GM23338 (cell line): Measurements from ENCODE around the gene TLCD3B. TPM values are rescaled to one million over a fixed set of nuclear protein-coding genes. Genes with fewer than 3 reads are reported as not detected.

Source experiments
- ATAC-seq: fragments of 200-7000 bp; cut with Tn5 transposase; 3 replicates; pipeline ENCODE4 v1.9.1; 2020
- DNase-seq: peaks from one replicate; pipeline ENCODE4 v3.0.0-alpha.2; 2015; ENCODE audit warnings: low spot score
- H2AFZ ChIP-seq: fragments of 200-600 bp; sonication (generic); 2 replicates; pipeline ENCODE4 v1.8.0; 2016; ENCODE audit warnings: antibody characterized with exemption, mild to moderate bottlenecking, moderate library complexity
- H3F3A ChIP-seq: fragments of 200-600 bp; sonication (generic); replicated peaks from 2 replicates; pipeline ENCODE4 v1.8.0; 2017; ENCODE audit warnings: antibody characterized with exemption, mixed run types, low read depth
- H3K27ac ChIP-seq: fragments of 200-600 bp; sonication (generic); 2 replicates; pipeline ENCODE4 v1.6.1; 2016; ENCODE audit warnings: low read depth
- H3K27me3 ChIP-seq: fragments of 200-600 bp; sonication (generic); 2 replicates; pipeline ENCODE4 v1.8.0; 2016; ENCODE audit warnings: mild to moderate bottlenecking, mixed run types, moderate library complexity; ENCODE audit not compliant: insufficient read depth
- H3K36me3 ChIP-seq: fragments of 200-600 bp; sonication (generic); 2 replicates; pipeline ENCODE4 v1.8.0; 2016; ENCODE audit warnings: mild to moderate bottlenecking; ENCODE audit not compliant: insufficient read depth
- H3K4me1 ChIP-seq: fragments of 200-600 bp; sonication (generic); 2 replicates; pipeline ENCODE4 v1.8.0; 2016; ENCODE audit warnings: mild to moderate bottlenecking, moderate library complexity; ENCODE audit not compliant: insufficient read depth
- H3K4me2 ChIP-seq: fragments of 200-600 bp; sonication (generic); 2 replicates; pipeline ENCODE4 v1.7.1; 2017; ENCODE audit warnings: mixed run types
- H3K4me3 ChIP-seq: fragments of 200-600 bp; sonication (generic); 2 replicates; pipeline ENCODE4 v1.6.1; 2016; ENCODE audit warnings: mixed run types
- H3K79me2 ChIP-seq: fragments of 200-600 bp; sonication (generic); replicated peaks from 2 replicates; pipeline ENCODE4 v1.8.0; 2017; ENCODE audit warnings: mild to moderate bottlenecking; ENCODE audit not compliant: insufficient read depth
- H3K9me2 ChIP-seq: fragments of 200-600 bp; sonication (generic); 2 replicates; pipeline ENCODE4 v1.8.0; 2017; ENCODE audit not compliant: insufficient read depth
- H4K20me1 ChIP-seq: fragments of 200-600 bp; sonication (generic); replicated peaks from 2 replicates; pipeline ENCODE4 v1.8.0; 2017; ENCODE audit warnings: mild to moderate bottlenecking; ENCODE audit not compliant: insufficient read depth
- H3K27ac Mint-ChIP-seq: 2 replicates; pipeline ENCODE4 v1.8.0; 2020; ENCODE audit warnings: inconsistent platforms, mild to moderate bottlenecking, moderate library complexity, mixed read lengths
- H3K27me3 Mint-ChIP-seq: 3 replicates; pipeline ENCODE4 v1.8.0; 2022; ENCODE audit warnings: low read depth, mild to moderate bottlenecking, moderate library complexity, mixed read lengths, inconsistent platforms; ENCODE audit not compliant: insufficient read depth, poor library complexity
- H3K36me3 Mint-ChIP-seq: 3 replicates; pipeline ENCODE4 v1.8.0; 2021; ENCODE audit warnings: low read depth, mild to moderate bottlenecking, inconsistent platforms, moderate library complexity, mixed read lengths
- H3K4me1 Mint-ChIP-seq: 3 replicates; pipeline ENCODE4 v1.8.0; 2020; ENCODE audit warnings: mild to moderate bottlenecking, inconsistent platforms, mixed read lengths
- H3K4me3 Mint-ChIP-seq: 3 replicates; pipeline ENCODE4 v1.8.0; 2021; ENCODE audit warnings: moderate library complexity, mild to moderate bottlenecking, inconsistent platforms, mixed read lengths
- H3K9me3 Mint-ChIP-seq: 3 replicates; pipeline ENCODE4 v1.8.0; 2020; ENCODE audit warnings: moderate library complexity, mild to moderate bottlenecking, inconsistent platforms, mixed read lengths
- CREB1 ChIP-seq: fragments of 250-450 bp; sonication (Bioruptor Pico); IDR thresholded peaks from 2 replicates; pipeline ENCODE4 v1.5.0; 2020; ENCODE audit warnings: low read depth, mild to moderate bottlenecking, moderate library complexity
- CTCF ChIP-seq, 2 experiments: fragments of 200-600 bp in 1 of 2; sonication (generic) in 1 of 2; conservative IDR thresholded peaks; 2 replicates each; pipeline versions ENCODE4 v1.5.1 to v1.6.1; 2016 to 2017; ENCODE audit warnings: antibody characterized with exemption in 2 of 2, low read depth in 2 of 2, mild to moderate bottlenecking in 2 of 2, moderate library complexity in 1 of 2
- EZH2 ChIP-seq: fragments of 200-600 bp; sonication (generic); IDR thresholded peaks from one replicate; pipeline ENCODE4 v1.8.0; 2017; ENCODE audit warnings: antibody characterized with exemption, mild to moderate bottlenecking, low read depth; ENCODE audit not compliant: unreplicated experiment
- EZH2phosphoT487 ChIP-seq: fragments of 200-600 bp; sonication (generic); IDR thresholded peaks from one replicate; pipeline ENCODE4 v1.8.1; 2018; ENCODE audit warnings: antibody characterized with exemption; ENCODE audit not compliant: unreplicated experiment
- JUNB ChIP-seq: IDR thresholded peaks from one replicate; pipeline ENCODE4 v1.6.1; 2016; ENCODE audit warnings: antibody characterized with exemption; ENCODE audit not compliant: unreplicated experiment
- NANOG ChIP-seq: IDR thresholded peaks from 2 replicates; pipeline ENCODE4 v1.6.1; 2016; ENCODE audit warnings: antibody characterized with exemption, borderline replicate concordance
- POLR2AphosphoS5 ChIP-seq: IDR thresholded peaks from 2 replicates; pipeline ENCODE4 v1.6.1; 2016; ENCODE audit warnings: antibody characterized with exemption, low read depth
- REST ChIP-seq: IDR thresholded peaks from one replicate; pipeline ENCODE4 v1.6.1; 2018; ENCODE audit warnings: antibody characterized with exemption; ENCODE audit not compliant: unreplicated experiment
- STAT1 ChIP-seq: IDR thresholded peaks from one replicate; pipeline ENCODE4 v1.6.1; 2016; ENCODE audit warnings: antibody characterized with exemption; ENCODE audit not compliant: unreplicated experiment
- ZNF114 ChIP-seq: fragments of 250-450 bp; sonication (Bioruptor Pico); IDR thresholded peaks from 2 replicates; pipeline ENCODE4 v1.5.0; 2020; ENCODE audit warnings: mild to moderate bottlenecking, moderate library complexity
- ZNF331 ChIP-seq: fragments of 250-450 bp; sonication (Bioruptor Pico); IDR thresholded peaks from 2 replicates; pipeline ENCODE4 v1.5.0; 2020; ENCODE audit warnings: low read depth, mild to moderate bottlenecking, moderate library complexity
- ZNF462 ChIP-seq: fragments of 250-450 bp; sonication (Bioruptor Pico); IDR thresholded peaks from 2 replicates; pipeline ENCODE4 v1.5.0; 2020; ENCODE audit warnings: mild to moderate bottlenecking, moderate library complexity
- polyA plus RNA-seq: library from polyadenylated mRNA; unstranded; fragments of >200 nt; fragmentation: Nextera tagmentation; extraction: Ambion mirVana; gene quantifications from 2 replicates; pipeline ENCODE4 v1.2.1, GENCODE V29; 2016
- total RNA-seq: library from RNA; depleted of rRNA; stranded (reverse); fragments of >200 nt; shearing (Covaris generic); gene quantifications from 2 replicates; pipeline ENCODE4 v1.2.3, GENCODE V29; 2014
- TF ChIP-seq, protein P1 (sequence below): IDR thresholded peaks from 2 replicates; pipeline ENCODE4 v1.6.1; 2016; ENCODE audit warnings: antibody characterized with exemption

The TLCD3B gene
- total and polyA plus RNA-seq, 2 experiments from 2014 or later = 14.2 to 37.4 TPM

- H3K27me3 Mint-ChIP-seq = peaks cover 13% of the 10 kb centered on the region
- H4K20me1 ChIP-seq = no peaks in the 10 kb centered on the region; the same call in 1 of the 2 replicates
- no peak overlapping the region for H2AFZ ChIP-seq
- no peak overlapping the region for H3K4me3 ChIP-seq
- H3K4me1 ChIP-seq = peaks cover 15% of the 10 kb centered on the region
- H3K9me2 ChIP-seq = no peaks in the 10 kb centered on the region
- ATAC-seq = no peak
- H3K27ac Mint-ChIP-seq = no peak overlapping the region
- TF ChIP-seq POLR2AphosphoS5 (no peak), CTCF (conservative IDR thresholded peaks at IDR 0.05; ENCODE audit: low read depth in 2 of 2) (no peak), NANOG (no peak), REST (no peak), EZH2 (no peak), CREB1 (CRISPR knock-in tag) (no peak), EZH2phosphoT487 (no peak), ZNF331 (CRISPR knock-in tag) (no peak), STAT1 (no peak), JUNB (no peak), ZNF114 (CRISPR knock-in tag) (no peak), ZNF462 (CRISPR knock-in tag) (no peak)
- TF ChIP-seq, protein P1, sequence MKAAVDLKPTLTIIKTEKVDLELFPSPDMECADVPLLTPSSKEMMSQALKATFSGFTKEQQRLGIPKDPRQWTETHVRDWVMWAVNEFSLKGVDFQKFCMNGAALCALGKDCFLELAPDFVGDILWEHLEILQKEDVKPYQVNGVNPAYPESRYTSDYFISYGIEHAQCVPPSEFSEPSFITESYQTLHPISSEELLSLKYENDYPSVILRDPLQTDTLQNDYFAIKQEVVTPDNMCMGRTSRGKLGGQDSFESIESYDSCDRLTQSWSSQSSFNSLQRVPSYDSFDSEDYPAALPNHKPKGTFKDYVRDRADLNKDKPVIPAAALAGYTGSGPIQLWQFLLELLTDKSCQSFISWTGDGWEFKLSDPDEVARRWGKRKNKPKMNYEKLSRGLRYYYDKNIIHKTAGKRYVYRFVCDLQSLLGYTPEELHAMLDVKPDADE = no peak
- no peaks in the 10 kb centered on the region; the same call in 2 of the 3 replicates for H3K9me3 Mint-ChIP-seq
- no peak overlapping the region for H3K4me3 Mint-ChIP-seq
- peaks cover 27% of the 10 kb centered on the region for H3K4me1 Mint-ChIP-seq
- H3K36me3 ChIP-seq = no peaks in the 10 kb centered on the region
- H3K4me2 ChIP-seq = no peak overlapping the region
- H3K27ac ChIP-seq = no peak overlapping the region
- peaks cover 3% of the 10 kb centered on the region; the same call in 2 of the 3 replicates for H3K36me3 Mint-ChIP-seq
- H3K79me2 ChIP-seq = no peaks in the 10 kb centered on the region
- no peak for DNase-seq
- H3F3A ChIP-seq = 0 out of 2 replicates have a peak, but pooled peaks cover 8% of the 10 kb centered on the region
- H3K27me3 ChIP-seq = no peaks in the 10 kb centered on the region
These were observed 5.9 kb downstream of the TLCD3B start for GRCh38 chr16:30025156-30025555.
